Measurements from ENCODE around the gene PRPSAP1.

Gene PRPSAP1, protein sequence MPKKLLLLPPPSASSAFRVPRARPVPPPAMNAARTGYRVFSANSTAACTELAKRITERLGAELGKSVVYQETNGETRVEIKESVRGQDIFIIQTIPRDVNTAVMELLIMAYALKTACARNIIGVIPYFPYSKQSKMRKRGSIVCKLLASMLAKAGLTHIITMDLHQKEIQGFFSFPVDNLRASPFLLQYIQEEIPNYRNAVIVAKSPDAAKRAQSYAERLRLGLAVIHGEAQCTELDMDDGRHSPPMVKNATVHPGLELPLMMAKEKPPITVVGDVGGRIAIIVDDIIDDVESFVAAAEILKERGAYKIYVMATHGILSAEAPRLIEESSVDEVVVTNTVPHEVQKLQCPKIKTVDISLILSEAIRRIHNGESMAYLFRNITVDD

DNA sequence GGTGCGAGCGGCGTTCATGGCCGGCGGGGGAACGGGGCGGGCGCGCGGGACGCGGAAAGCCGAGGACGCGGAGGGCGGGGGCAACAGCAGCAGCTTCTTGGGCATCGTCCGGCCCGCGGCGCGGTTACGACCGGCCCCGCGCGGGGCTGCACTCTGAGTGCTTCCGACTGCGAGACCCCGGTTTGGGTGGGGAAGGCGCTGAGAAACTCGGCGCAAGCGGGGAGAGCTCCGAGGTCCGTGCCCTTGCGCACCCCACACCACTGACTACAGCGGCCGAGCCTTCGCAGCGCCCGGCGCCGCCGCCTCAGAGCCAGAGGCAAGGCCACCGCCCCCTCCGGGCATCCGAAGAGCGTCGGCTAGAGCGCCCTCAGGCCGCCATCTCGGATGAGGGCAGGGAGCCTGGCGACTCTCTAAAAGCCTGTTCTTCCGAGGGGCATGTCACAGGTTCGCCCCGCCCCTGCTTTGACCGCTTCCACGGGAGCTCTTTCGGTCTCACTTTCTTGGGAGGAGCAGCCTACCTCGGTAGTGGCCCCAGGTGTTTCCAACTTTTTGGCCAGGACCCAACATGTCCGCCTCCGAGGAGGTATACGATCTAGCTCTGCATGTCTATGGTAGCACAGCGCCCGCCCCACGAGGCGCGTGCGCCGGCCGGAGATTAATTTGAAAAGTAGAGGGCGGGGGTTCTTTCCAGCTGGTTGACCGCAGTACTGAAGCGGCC, at the start of gene PRPSAP1:
TSS of gene PRPSAP1 (minus strand) at position 318 of the 718 bp plus-strand sequence. CDS start at position 105, 213 bp downstream.
- TF ChIP-seq, protein P1, sequence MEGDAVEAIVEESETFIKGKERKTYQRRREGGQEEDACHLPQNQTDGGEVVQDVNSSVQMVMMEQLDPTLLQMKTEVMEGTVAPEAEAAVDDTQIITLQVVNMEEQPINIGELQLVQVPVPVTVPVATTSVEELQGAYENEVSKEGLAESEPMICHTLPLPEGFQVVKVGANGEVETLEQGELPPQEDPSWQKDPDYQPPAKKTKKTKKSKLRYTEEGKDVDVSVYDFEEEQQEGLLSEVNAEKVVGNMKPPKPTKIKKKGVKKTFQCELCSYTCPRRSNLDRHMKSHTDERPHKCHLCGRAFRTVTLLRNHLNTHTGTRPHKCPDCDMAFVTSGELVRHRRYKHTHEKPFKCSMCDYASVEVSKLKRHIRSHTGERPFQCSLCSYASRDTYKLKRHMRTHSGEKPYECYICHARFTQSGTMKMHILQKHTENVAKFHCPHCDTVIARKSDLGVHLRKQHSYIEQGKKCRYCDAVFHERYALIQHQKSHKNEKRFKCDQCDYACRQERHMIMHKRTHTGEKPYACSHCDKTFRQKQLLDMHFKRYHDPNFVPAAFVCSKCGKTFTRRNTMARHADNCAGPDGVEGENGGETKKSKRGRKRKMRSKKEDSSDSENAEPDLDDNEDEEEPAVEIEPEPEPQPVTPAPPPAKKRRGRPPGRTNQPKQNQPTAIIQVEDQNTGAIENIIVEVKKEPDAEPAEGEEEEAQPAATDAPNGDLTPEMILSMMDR (IDR thresholded peaks at IDR 0.05; ENCODE audit: borderline replicate concordance, insufficient read depth, low read depth, low read length) = no peak
- H3K4me3 ChIP-seq (ENCODE audit: low read depth, low read length) = peak within 1 kb of the TSS; percentile 94

DNA sequence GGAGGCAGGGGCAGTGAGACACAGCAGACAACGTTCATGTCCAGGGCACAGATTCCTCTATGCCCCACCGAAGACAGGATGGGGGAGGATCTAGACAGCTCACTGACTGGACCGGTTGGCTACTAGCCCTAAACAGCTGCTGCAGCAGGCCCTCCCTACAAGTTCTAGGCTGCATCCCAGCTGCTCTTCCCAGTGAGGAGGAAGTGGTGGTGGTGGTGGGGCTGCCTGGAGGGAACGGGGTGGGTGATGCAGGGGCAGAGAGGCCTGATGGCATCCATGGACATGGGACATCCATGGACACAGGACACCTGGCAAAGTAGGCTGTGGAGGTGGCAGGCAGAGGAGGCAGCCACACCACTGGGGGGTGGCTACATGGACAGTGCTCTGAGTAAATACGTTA, 49.0 kb upstream of the PRPSAP1 start:
- no peak overlapping the region for H3K4me3 ChIP-seq (ENCODE audit: low read depth, low read length)
- TF ChIP-seq, protein P1 (IDR thresholded peaks at IDR 0.05; ENCODE audit: borderline replicate concordance, insufficient read depth, low read depth, low read length) = no peak

DNA sequence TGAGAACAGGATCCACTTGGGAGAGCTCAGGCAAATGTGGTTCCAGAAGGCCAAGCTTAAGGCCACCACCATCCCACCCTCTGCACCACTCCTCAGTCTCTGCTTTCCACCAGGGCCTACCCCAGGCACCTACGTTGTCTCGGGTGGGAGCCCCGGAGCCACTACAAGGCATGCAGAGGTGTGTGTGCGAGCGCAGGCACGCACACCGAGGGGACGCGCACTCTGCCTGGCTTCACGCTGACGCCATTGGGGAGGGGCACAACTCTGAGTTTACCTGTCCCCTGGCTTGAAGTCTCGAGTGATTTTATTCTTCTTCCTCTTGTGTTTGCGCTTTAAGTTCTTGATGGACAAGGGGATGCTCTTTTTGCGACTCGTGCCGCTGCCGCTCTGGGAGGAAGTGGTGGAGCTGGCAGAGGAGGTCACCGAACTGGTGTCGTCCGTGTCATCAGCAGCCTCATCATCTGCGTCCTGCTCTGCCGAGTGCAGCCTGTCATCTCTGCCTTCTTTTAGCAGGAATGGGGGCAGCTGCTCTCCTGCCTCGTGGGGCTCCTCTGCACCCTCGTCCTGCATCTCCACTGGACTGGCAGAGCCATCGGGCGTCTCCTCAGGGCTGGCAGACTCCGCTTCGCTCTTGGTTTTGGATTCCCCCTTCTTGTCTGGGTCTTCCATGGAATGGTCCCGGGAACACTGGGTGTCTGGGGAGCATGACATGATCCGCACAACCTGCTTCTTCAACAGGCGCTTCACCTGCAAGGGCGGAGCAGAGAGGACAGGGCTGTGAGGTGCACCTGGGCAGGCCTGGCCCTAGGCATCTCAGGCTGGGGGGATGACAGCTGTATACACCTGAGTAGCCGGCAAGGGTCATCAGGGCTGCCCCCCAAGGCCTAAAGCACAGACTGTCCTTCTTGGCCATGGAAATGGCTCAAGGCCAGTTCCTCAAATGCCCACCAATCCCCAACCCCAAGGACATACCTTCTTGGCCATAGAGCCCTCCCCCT, 45.8 kb upstream of the PRPSAP1 start:
- TF ChIP-seq, protein P1 (IDR thresholded peaks at IDR 0.05; ENCODE audit: borderline replicate concordance, insufficient read depth, low read depth, low read length) = no peak
- H3K4me3 ChIP-seq (ENCODE audit: low read depth, low read length) = no peak overlapping the region

DNA sequence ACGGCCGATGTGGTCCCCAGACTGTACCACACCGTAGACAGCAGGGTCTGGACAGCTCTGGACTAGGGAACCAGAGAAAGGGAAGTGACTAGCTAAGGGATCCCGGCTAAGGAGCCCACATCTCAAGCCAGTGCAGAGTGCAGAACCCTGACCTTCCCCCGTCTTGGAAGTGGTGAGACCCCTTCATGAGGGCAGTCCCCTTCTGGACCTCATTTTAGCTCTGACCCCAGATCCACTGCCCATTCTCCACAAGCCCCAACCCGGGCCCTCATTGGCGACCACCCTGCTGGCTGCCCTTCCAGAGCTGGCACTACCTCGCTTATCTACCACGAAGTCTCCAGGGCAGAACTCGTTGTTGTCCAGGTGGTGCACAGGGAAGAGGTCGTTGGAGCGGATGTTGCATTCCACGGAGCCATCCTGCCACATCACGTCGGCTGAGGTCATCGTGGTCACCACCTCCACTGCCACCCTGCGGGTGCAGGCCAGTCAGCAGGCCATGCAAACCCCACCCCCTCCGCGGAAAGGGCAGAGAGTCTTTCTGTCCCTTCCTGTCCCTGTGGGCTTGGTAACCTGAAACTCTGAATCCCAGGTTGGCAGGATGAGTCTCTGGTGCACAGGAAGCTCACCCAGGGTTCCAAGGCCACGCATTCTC, 44.9 kb upstream of the PRPSAP1 start:
- no peak overlapping the region for H3K4me3 ChIP-seq (ENCODE audit: low read depth, low read length)
- TF ChIP-seq, protein P1 (IDR thresholded peaks at IDR 0.05; ENCODE audit: borderline replicate concordance, insufficient read depth, low read depth, low read length) = no peak

DNA sequence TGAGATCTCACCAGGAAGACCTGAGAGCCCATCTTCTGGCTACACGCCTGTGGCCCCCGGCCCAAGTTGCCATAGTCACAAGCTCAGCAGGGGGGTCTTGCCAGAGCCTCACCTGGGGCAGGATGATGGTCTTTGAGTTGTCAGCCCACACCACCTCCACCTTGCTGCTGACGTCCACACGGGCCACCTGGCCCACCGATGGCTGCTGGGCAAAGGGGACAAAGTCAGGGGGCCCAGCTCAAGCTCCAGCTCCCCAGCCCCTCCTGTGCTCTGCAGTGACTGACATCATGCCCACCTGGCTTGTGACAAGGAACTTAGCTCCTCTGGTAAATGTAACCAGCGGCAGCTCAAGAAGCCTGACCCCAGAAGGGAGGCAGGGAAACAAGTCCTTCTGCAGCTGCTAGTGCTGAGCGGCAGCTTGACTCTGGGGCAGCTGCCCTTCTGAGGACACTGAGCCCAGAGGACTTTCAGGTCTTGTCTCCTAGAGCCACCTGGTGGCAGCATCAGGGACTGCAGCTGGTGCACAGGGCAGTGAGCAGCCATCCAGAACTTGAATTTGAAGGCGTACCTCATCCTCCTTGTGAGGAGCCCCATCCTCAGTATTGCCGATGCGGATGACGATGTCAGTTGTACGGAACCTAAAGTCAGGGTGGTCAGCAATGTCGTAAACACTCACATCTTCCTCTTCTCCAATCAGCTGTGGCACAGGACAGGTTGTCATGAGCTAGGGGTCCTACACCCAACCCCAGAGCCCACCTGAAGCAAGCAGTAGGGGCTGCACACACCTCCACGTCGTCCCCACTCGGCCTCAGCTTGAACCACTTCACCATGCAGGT, 44.2 kb upstream of the PRPSAP1 start:
- TF ChIP-seq, protein P1 (IDR thresholded peaks at IDR 0.05; ENCODE audit: borderline replicate concordance, insufficient read depth, low read depth, low read length) = peak; percentile 95

More for the DNA sequence above, 44.2 kb upstream of the PRPSAP1 start:
- H3K4me3 ChIP-seq (ENCODE audit: low read depth, low read length) = no peak overlapping the region

Data from GM12875 (cell line).